ENCODE measurements around the gene SPACA9. TPM values are rescaled to one million over a fixed set of nuclear protein-coding genes. Genes with fewer than 3 reads are reported as not detected.

Gene SPACA9
- total RNA-seq, 4 donors from 2014 or later: 3.0 to 4.2 (median 3.3) TPM

- TF ChIP-seq, protein P1, sequence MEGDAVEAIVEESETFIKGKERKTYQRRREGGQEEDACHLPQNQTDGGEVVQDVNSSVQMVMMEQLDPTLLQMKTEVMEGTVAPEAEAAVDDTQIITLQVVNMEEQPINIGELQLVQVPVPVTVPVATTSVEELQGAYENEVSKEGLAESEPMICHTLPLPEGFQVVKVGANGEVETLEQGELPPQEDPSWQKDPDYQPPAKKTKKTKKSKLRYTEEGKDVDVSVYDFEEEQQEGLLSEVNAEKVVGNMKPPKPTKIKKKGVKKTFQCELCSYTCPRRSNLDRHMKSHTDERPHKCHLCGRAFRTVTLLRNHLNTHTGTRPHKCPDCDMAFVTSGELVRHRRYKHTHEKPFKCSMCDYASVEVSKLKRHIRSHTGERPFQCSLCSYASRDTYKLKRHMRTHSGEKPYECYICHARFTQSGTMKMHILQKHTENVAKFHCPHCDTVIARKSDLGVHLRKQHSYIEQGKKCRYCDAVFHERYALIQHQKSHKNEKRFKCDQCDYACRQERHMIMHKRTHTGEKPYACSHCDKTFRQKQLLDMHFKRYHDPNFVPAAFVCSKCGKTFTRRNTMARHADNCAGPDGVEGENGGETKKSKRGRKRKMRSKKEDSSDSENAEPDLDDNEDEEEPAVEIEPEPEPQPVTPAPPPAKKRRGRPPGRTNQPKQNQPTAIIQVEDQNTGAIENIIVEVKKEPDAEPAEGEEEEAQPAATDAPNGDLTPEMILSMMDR (IDR thresholded peaks at IDR 0.05; ENCODE audit: low read depth): no peak
Observed at GRCh38 chr9:132876849-132877248, 1.8 kb upstream of the SPACA9 start.

DNA sequence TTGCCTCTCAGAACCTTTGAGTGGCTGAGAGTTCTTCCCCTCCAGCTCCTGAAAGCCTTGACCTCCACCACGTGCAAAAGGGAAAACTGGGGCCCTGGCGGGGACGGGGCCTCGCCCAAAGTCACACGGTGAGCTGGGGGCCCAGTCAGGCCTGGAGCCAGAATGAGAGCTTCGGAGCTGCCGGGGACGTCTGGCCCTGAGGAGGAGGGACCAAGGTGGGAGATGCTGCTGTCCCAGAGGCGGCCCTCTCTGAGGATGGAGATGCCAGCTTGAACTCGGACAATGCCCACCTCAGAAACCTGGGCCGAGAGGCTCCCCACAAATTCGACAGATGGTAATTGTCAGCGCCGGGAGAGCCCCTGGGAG is 1.3 kb upstream of the SPACA9 start:
- TF ChIP-seq, protein P1 (IDR thresholded peaks at IDR 0.05; ENCODE audit: low read depth): no peak

GRCh38 chr9:132877824-132878694 is 639 bp upstream of the SPACA9 start, which contains the start of gene AK8:
Gene AK8, minus strand, starts transcription at chr9:132878284. Its CDS starts 29 bp downstream, at chr9:132878255.
- TF ChIP-seq, protein P1 (IDR thresholded peaks at IDR 0.05; ENCODE audit: low read depth): no peak

DNA sequence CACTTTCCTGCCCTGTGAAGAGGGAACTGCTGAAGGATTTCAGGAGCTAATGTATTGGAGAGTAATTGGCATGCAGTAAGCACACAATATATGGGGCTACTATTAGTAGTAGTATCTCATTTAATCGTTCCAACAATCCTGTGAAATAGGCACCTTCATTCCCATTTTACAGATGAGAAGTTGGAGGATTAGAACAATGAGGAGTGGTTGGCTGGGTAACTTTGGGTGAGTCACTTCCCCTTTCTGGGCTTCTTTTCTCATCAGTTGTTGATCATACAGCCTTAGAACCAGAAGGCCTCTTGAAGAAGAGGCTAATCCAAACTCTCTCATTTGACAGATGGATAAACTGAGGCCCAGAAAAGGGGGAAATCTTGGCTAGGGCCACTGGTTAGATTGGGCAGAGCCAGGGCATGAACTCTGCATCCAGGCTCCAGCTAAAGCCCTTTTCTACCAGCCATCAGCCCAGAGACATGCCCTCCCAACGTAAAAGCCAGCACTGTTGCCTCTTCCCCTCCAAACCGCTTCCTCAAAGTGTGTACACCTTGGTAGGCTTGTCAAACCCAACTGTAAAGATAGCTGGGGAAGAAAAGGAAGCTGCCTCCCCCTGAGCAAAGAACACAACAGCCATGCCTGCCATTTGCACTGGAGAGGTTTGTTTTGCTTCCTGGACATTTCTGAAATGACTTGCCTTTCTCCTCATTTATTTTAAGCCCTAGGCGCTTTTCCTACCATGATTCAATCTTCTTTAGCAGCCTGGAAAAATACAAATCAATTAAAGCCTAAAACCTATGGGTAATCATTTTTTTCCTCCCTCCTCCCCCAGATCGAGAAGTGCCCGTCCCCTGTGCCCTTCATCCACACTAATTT is 992 bp downstream of the SPACA9 start:
- TF ChIP-seq, protein P1 (IDR thresholded peaks at IDR 0.05; ENCODE audit: low read depth): no peak

DNA sequence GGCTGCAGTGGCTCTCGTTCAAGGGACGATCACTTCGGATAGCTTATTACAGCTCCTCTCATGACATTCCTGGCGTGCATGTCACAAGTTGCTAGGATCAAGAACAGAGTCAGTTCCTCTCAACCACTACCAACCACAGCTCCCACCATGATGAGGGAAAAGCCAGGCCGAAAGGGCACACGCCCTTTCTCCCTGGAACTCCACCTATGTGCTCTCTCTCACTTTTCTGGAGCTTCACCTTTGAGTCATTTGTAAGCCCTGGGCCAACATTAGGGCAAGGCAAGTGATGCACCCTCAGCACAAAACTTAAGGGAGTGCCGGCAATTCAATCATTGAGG is 1.6 kb downstream of the SPACA9 start:
- TF ChIP-seq, protein P1 (IDR thresholded peaks at IDR 0.05; ENCODE audit: low read depth): no peak

GRCh38 chr9:132881826-132882225 is 3.1 kb downstream of the SPACA9 start:
- TF ChIP-seq, protein P1 (IDR thresholded peaks at IDR 0.05; ENCODE audit: low read depth): no peak

DNA sequence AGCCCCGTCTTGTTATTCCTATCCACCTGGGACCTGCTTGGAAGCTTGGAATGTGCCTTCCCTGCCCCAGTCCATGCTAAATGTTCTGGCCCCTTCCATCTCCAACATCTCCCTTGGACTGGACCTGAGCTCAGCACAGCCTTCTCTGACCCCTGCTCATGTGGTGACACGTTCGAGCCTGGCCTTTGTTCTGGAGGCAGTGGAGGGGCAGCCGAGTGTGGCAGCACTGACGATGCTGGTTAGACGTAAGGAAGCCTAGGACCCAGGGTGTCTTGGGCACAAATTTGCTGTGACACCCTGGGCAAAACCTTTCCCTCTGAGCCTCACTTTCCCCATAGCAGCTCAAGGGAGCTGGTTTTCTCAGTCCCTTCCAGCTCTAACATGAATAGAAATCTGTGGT is 3.9 kb downstream of the SPACA9 start:
- TF ChIP-seq, protein P1 (IDR thresholded peaks at IDR 0.05; ENCODE audit: low read depth): no peak
